ENCODE data around the gene ARHGEF7. TPM values are rescaled to one million over a fixed set of nuclear protein-coding genes. Genes with fewer than 3 reads are reported as not detected.

ARHGEF7 gene
- total RNA-seq, 4 donors from 2014 or later, result 42.8 to 125 (median 61.1) TPM

DNA sequence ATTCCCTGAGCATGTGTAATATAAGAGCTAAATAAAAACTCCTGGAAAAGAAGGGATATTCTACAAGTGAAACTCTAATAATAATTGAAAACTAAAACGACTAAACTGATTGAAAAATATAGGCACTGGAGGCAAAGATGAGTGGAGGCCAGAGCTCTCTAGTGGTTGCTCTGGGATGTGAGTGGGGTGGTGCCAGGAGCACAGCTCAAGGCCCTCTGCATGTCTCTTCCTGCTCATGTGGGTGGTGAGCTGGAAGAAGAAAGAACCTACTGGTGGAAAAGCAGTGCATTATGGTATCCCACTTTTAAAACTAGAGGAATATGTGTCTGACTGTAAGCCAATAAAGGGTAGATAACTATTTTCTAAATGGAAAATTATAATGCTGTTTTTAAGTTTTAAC, 15.8 kb upstream of the ARHGEF7 start:
- TF ChIP-seq POLR2A (IDR thresholded peaks at IDR 0.05), result no peak
- TF ChIP-seq, protein P1, sequence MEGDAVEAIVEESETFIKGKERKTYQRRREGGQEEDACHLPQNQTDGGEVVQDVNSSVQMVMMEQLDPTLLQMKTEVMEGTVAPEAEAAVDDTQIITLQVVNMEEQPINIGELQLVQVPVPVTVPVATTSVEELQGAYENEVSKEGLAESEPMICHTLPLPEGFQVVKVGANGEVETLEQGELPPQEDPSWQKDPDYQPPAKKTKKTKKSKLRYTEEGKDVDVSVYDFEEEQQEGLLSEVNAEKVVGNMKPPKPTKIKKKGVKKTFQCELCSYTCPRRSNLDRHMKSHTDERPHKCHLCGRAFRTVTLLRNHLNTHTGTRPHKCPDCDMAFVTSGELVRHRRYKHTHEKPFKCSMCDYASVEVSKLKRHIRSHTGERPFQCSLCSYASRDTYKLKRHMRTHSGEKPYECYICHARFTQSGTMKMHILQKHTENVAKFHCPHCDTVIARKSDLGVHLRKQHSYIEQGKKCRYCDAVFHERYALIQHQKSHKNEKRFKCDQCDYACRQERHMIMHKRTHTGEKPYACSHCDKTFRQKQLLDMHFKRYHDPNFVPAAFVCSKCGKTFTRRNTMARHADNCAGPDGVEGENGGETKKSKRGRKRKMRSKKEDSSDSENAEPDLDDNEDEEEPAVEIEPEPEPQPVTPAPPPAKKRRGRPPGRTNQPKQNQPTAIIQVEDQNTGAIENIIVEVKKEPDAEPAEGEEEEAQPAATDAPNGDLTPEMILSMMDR (IDR thresholded peaks at IDR 0.05), result no peak
- no peak overlapping the region for H3K4me3 ChIP-seq (ENCODE audit: low read depth, poor library complexity, severe bottlenecking)
- WGBS, 2 donors, result 27 to 53% methylated on average over 1 of the region's 1 CpG
- DNase-seq (ENCODE audit: low spot score in 2 of 2), result no peak
- intact Hi-C loops (cut with DNase I; ENCODE audit: low total_unique reads), result no loop called here

- no peak for TF ChIP-seq POLR2A (IDR thresholded peaks at IDR 0.05)
- TF ChIP-seq, protein P1 (IDR thresholded peaks at IDR 0.05), result no peak
- DNase-seq (ENCODE audit: low spot score in 2 of 2), result no peak
- no peak overlapping the region for H3K4me3 ChIP-seq (ENCODE audit: low read depth, poor library complexity, severe bottlenecking)
- intact Hi-C loops (cut with DNase I; ENCODE audit: low total_unique reads), result no loop called here
- whole genome bisulfite sequencing, 2 donors, result 68 to 71% methylated on average over 2 of the region's 2 CpGs
Measured at GRCh38 chr13:111110054-111110453, 5.1 kb upstream of the ARHGEF7 start.

GRCh38 chr13:111111376-111111937, 3.7 kb upstream of the ARHGEF7 start:
- DNase-seq (ENCODE audit: low spot score in 2 of 2), result no peak
- intact Hi-C loops (cut with DNase I; ENCODE audit: low total_unique reads), result no loop called here
- TF ChIP-seq, protein P1 (IDR thresholded peaks at IDR 0.05), result no peak
- TF ChIP-seq POLR2A (IDR thresholded peaks at IDR 0.05), result no peak
- no peak overlapping the region for H3K4me3 ChIP-seq (ENCODE audit: low read depth, poor library complexity, severe bottlenecking)
- WGBS, 2 donors, result 85 to 90% methylated on average over 7 of the region's 7 CpGs

GRCh38 chr13:111112196-111112595, 2.9 kb upstream of the ARHGEF7 start:
- no peak for DNase-seq (ENCODE audit: low spot score in 2 of 2)
- TF ChIP-seq, protein P1 (IDR thresholded peaks at IDR 0.05), result no peak
- no peak for TF ChIP-seq POLR2A (IDR thresholded peaks at IDR 0.05)
- no peak overlapping the region for H3K4me3 ChIP-seq (ENCODE audit: low read depth, poor library complexity, severe bottlenecking)
- intact Hi-C loops (cut with DNase I; ENCODE audit: low total_unique reads), result no loop called here
- WGBS, 2 donors, result 91 to 97% methylated on average over 9 of the region's 9 CpGs

- TF ChIP-seq POLR2A (IDR thresholded peaks at IDR 0.05), result no peak
- TF ChIP-seq, protein P1 (IDR thresholded peaks at IDR 0.05), result no peak
- intact Hi-C loops (cut with DNase I; ENCODE audit: low total_unique reads), result no loop called here
Measured at GRCh38 chr13:111114362-111115060, 599 bp upstream of the ARHGEF7 start.

More at GRCh38 chr13:111114362-111115060, 599 bp upstream of the ARHGEF7 start:
- no peak overlapping the region for H3K4me3 ChIP-seq (ENCODE audit: low read depth, poor library complexity, severe bottlenecking)
- 1 to 3% methylated on average over 43 to 55 of the region's 56 CpGs for WGBS, 2 donors
- DNase-seq (ENCODE audit: low spot score in 2 of 2), result peak; percentile 40 to 93

Data from lower leg skin (tissue), 4 donors.